ENCODE results near the gene SKA3. TPM values are rescaled to one million over a fixed set of nuclear protein-coding genes. Genes with fewer than 3 reads are reported as not detected.
A peak's percentile ranks its signal among the peaks of the same experiment; 100 is the strongest.
"Not testable (repeated sequence)": the region's sequence is repeated elsewhere in the genome, so short reads cannot be mapped to it uniquely, and the experiment has no call there.

The SKA3 gene
- under 1 TPM in 3 of 4 donors, not detected in 1; 0.33 to 0.95 (median 0.55) TPM for total RNA-seq
- polyA plus RNA-seq: 1 to 10 TPM in 2 of 3 donors, under 1 TPM in 1; 0.60 to 6.7 (median 2.5) TPM

GRCh38 chr13:21176215-21176981, at the start of gene SKA3, which contains the start of gene MRPL57:
Gene SKA3 (minus strand): TSS chr13:21176552. CDS start chr13:21176477, 75 bp downstream.
Gene MRPL57 (plus strand): TSS chr13:21176658. CDS start chr13:21176917, 259 bp downstream.
- Histone ChIP-seq H3K36me3 (no peaks in the 10 kb centered on the region), H3K27me3 (no peaks in the 10 kb centered on the region), H3K4me1 (peaks cover 0 to 25% (median 19%) of the 10 kb centered on the region in 4 donors), H3K9me3 (no peaks in the 10 kb centered on the region), H3K27ac (peak within 1 kb of the TSS; percentile 91 to 99 (median 94)), H3K4me3 (peak within 1 kb of the TSS; percentile 69 to 95 (median 82))
- intact Hi-C loops (cut with DNase I): loop anchor here (2.0 to 10.0 kb wide), 5 partner anchors 120 to 428 kb away; partner anchors contain the start of genes MICU2 and ZDHHC20
- TF ChIP-seq POLR2A (IDR thresholded peaks at IDR 0.05) (peak; percentile 88), CTCF (IDR thresholded peaks at IDR 0.05) (peak in 3 of 4 experiments; percentile 17 to 37 (median 26)), EP300 (IDR thresholded peaks at IDR 0.05) (no peak), POLR2AphosphoS5 (IDR thresholded peaks at IDR 0.05) (peak; percentile 95 to 97 (median 97))
- 0% methylated on average over 93 of the region's 93 CpGs for WGBS, 2 donors
- peak; percentile 96 for DNase-seq

GRCh38 chr13:21225082-21225481, 48.7 kb upstream of the SKA3 start:
- WGBS, 2 donors: 87 to 90% methylated on average over 6 of the region's 6 CpGs

GRCh38 chr13:21221268-21221667, 44.9 kb upstream of the SKA3 start:
- no peaks in the 10 kb centered on the region for H3K36me3 ChIP-seq
- H3K27me3 ChIP-seq: no peaks in the 10 kb centered on the region
- H3K4me3 ChIP-seq: no peak overlapping the region
- DNase-seq: no peak
- no peak for TF ChIP-seq EP300 (IDR thresholded peaks at IDR 0.05)
- TF ChIP-seq POLR2A (IDR thresholded peaks at IDR 0.05): no peak
- TF ChIP-seq CTCF (IDR thresholded peaks at IDR 0.05): no peak
- TF ChIP-seq POLR2AphosphoS5 (IDR thresholded peaks at IDR 0.05): no peak
- H3K9me3 ChIP-seq: peaks cover 0 to 10% (median 5%) of the 10 kb centered on the region in 4 donors
- intact Hi-C loops (cut with DNase I): no loop called here
- peaks cover 0 to 3% (median under 1%) of the 10 kb centered on the region in 4 donors for H3K4me1 ChIP-seq
- no peak overlapping the region for H3K27ac ChIP-seq

More at GRCh38 chr13:21225082-21225481, 48.7 kb upstream of the SKA3 start:
- no peak overlapping the region for H3K27ac ChIP-seq
- H3K36me3 ChIP-seq: no peaks in the 10 kb centered on the region
- intact Hi-C loops (cut with DNase I): no loop called here
- H3K27me3 ChIP-seq: no peaks in the 10 kb centered on the region
- peaks cover 0 to 10% (median 5%) of the 10 kb centered on the region in 4 donors for H3K9me3 ChIP-seq
- H3K4me1 ChIP-seq: no peaks in the 10 kb centered on the region
- no peak for DNase-seq
- TF ChIP-seq EP300 (IDR thresholded peaks at IDR 0.05) (no peak), POLR2AphosphoS5 (IDR thresholded peaks at IDR 0.05) (no peak), CTCF (IDR thresholded peaks at IDR 0.05) (no peak), POLR2A (IDR thresholded peaks at IDR 0.05) (no peak)
- no peak overlapping the region for H3K4me3 ChIP-seq

- H3K4me1 ChIP-seq; H3K27me3 ChIP-seq; DNase-seq; intact Hi-C loops (cut with DNase I); H3K4me3 ChIP-seq; H3K27ac ChIP-seq; H3K36me3 ChIP-seq; H3K9me3 ChIP-seq: not testable (repeated sequence)
- 62 to 82% methylated on average over 3 of the region's 3 CpGs for WGBS, 2 donors
Measured at GRCh38 chr13:21219716-21220115, 43.4 kb upstream of the SKA3 start.

- H3K4me1 ChIP-seq: peaks cover 0 to 4% (median 2%) of the 10 kb centered on the region in 4 donors
- H3K27me3 ChIP-seq: no peaks in the 10 kb centered on the region
- H3K27ac ChIP-seq: no peak overlapping the region
- peaks cover 0 to 10% (median 5%) of the 10 kb centered on the region in 4 donors for H3K9me3 ChIP-seq
- no peak for TF ChIP-seq CTCF (IDR thresholded peaks at IDR 0.05)
- no peak for TF ChIP-seq POLR2AphosphoS5 (IDR thresholded peaks at IDR 0.05)
- no peak for TF ChIP-seq POLR2A (IDR thresholded peaks at IDR 0.05)
- no peak for TF ChIP-seq EP300 (IDR thresholded peaks at IDR 0.05)
- WGBS, 2 donors: 38 to 65% methylated on average over 3 of the region's 3 CpGs
- intact Hi-C loops (cut with DNase I): no loop called here
- no peaks in the 10 kb centered on the region for H3K36me3 ChIP-seq
- DNase-seq: no peak
- H3K4me3 ChIP-seq: no peak overlapping the region
Measured at GRCh38 chr13:21219036-21219381, 42.7 kb upstream of the SKA3 start.

All from sigmoid colon (tissue), 7 donors.